ENCODE measurements around the gene KCNQ1.

- no peak for TF ChIP-seq CTCF (IDR thresholded peaks at IDR 0.05; ENCODE audit: extremely low read depth in 1 of 2, insufficient read depth in 1 of 2, low read depth in 1 of 2, low read length in 2 of 2)
- TF ChIP-seq MAX (IDR thresholded peaks at IDR 0.05; ENCODE audit: insufficient read depth, insufficient read length) = no peak
- no peak for TF ChIP-seq EZH2 (IDR thresholded peaks at IDR 0.05; ENCODE audit: borderline replicate concordance, low read depth, low read length, severe bottlenecking)
- no peak for TF ChIP-seq POLR2A (IDR thresholded peaks at IDR 0.05; ENCODE audit: low read depth, low read length)
- no peak for TF ChIP-seq POLR2AphosphoS5 (IDR thresholded peaks at IDR 0.05; ENCODE audit: insufficient read depth, low read depth, low read length)
- no peak for TF ChIP-seq FOS (IDR thresholded peaks at IDR 0.05; ENCODE audit: borderline replicate concordance, insufficient read depth, low read length)
- TF ChIP-seq MYC (IDR thresholded peaks at IDR 0.05; ENCODE audit: low read depth, low read length) = no peak
Observed at GRCh38 chr11:2755071-2755470, 310.3 kb downstream of the KCNQ1 start.
